GM21515 (cell line): ENCODE results near the gene CPNE2.
"Not testable (repeated sequence)": the region's sequence is repeated elsewhere in the genome, so short reads cannot be mapped to it uniquely, and the experiment has no call there.

ENCODE experiments used
- ATAC-seq: cut with Tn5 transposase; IDR thresholded peaks from one replicate; pipeline ENCODE4 v1.9.1; 2021; ENCODE audit not compliant: unreplicated experiment

CPNE2 gene

DNA sequence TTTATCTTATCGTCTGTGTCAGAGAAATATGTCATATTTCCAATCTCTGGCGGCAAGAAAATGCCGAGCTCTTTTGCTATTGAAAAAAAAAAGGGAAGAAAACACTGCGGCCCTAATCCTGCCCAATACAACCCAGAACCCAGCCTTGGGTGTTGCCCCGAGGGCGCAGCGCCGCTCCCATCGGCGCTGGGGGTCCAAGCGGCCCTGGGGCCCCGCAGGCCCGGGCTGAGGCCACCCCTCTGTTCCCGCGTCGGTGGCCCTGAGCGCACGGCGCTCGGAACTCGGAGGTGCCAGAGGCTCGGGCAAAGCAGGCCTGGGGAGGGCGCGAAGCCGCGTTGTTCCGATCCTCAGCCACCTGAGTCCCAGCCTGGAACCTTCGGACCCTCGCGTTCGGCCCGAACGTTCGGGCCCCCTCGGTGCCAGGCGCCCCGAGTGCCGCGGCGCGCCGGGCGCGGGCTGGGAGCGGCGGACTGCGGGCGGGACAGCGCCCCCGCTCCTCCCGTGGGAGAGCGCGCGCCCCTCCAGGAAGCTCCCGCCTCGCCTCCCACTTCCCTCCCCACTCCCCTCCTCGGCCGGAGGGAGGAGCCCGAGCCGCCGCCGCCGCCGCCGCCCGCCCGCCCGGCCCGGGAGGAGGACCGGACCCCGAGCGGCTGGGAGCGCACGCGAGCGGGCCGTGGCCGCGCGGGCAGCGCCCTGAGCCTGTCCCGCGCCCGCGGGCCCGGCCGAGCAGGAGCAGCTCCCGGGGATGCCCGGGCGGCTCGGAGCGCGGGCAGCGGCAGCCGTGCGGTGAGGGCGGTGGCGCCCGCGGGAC, at the start of gene CPNE2:
Gene CPNE2 (plus strand): TSS at position 609 of the 811 bp plus-strand sequence. CDS start 18,160 bp downstream, outside the sequence.
- no peak for ATAC-seq

DNA sequence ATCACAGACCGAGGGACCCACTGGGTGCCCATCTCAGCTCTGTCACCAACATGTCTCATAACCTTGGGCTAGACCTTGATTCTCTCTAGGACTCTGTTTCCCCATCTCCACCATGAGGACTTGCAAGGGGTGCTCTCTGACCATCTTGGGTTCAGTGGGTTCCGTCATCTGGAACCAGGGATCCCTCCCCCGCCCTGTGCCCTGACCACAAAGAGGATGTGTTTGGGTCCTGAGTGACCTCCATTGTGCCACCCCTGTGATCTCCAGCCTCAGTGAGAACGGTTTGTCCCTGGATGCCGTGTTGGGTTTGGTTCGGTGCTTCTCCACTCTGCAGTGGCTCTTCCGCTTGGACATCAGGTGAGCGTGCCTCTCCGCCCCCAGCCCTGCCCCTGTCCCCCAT, 49.1 kb upstream of the CPNE2 start:
- no peak for ATAC-seq

DNA sequence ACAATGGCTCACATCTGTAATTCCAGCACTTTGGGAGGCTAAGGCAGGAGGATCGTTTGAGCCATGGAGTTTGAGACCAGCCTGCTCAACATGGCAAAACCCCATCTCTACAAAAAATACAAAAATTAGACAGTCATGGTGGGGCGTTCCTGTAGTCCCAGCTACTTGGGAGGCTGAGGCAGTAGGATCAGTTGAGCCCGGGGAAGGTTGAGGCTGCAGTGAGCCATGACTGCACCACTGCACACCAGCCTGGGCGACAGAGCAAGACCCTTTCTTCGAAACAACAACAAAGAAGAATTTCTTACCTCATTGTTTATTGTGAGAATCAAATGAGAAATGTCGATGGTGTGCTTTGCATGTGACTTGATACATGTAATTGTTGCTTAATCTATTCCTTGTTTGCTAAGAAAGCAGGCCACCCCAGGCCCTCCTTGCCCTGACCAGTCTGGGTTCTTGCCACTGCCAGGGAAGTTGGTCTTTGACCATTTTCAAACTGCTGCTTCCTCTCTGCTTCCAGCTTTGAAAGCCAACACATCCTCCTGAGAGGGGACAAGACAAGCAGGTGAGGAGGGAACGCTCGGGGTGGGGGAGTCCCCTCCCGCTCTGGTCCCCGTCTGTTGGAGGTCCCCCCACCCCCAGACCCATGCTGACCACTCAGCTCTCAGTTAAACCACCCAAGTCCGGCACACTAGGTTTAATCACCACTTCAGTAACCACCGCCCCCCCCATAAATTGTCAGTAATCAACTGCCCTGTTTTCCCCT, 47.3 kb upstream of the CPNE2 start:
- ATAC-seq: no peak

DNA sequence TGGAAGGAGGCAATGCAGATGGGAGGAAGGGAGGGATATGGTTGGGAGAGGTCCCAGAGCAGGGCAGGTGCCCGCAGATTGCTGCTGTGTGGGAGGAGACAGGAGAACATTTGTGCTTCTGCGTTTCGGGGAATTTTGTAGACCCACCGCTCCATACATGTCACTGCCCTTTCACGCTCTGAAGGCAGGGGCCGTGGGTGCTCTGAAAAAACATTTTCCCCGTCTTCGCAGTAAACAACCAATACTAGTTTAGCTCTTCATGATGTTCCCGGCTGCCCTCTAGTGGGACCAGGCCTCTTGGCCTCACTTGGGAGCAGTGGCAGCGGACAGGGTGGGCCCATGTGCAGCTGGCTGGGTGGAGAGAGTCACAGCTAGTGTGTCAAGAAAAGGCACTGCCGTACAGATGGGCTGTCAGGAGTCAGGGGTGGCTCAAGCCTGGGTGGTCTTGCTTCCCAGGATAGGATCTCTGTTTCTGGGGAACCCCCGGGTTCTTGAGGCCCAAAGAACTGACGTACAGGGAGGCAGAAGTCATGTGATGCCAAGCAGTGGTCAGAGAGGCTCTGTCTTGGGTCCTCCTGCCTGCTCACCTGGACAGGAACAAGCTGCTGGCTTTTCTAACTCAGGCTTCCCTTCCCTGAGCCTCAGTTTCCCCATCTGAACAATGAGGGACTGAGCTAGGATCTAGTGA, 46.5 kb upstream of the CPNE2 start:
- no peak for ATAC-seq

DNA sequence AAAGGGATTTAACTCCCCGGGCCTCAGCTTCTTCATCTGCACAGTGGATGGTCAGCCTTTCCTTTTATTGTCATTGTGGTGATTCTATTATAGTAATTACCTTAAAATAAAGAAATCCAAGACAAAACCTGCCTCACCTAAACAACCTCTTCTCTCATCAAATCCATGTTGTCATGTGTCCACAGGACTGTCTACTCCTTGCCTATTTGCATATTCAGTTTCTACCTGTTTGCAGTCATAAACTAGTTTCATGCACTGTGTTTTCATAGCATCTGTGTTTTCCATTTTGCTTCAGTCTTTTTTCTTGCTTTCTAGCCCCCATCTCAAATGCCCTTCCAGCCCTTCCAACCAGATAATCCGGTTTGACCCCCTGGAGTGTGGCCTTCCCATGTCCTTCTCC, 44.3 kb upstream of the CPNE2 start:
- ATAC-seq: no peak

DNA sequence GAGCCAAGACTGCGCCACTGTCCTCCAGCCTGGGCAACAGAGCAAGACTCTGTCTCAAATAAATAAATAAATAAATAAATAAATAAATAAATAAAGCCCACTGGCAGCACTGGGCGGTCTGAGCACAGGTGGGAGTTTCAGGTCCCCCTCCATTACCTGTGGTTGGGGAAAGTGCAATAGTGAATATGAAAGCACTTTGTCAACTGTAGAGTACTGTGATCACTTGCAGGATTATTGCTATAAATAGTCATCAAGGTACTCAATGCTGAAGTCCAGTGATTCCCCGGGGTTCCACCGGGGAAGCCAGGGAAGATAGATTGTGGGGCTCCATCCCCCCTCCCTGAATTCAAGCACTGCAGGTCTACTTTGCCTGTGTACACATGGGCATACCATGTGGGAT, 42.7 kb upstream of the CPNE2 start:
- ATAC-seq: peak; percentile 49

DNA sequence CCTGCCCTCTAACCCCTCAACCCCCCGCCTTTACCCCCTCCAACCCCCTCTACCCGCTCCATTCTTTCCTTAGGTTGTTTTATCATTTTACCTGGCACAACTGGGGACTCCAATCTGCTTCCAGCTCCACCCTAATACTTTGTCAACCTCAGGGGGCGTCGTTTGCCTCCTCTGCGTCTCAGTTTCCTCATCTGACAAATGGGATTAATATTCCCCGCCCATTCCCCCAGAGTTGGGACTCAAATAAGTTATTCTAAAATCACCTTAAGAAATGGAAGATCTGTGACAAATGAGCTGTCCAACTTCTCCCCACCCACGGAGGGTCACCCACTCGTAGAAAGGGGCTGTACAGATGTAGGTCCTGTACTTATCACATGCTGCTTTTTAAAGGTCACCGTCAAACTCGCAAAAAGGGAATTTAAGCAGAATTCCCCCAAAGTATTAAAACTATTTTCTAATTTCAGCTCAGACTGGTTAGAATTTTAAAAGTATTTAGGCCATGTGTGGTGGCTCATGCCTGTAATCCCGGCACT, 40.6 kb upstream of the CPNE2 start:
- ATAC-seq: no peak

DNA sequence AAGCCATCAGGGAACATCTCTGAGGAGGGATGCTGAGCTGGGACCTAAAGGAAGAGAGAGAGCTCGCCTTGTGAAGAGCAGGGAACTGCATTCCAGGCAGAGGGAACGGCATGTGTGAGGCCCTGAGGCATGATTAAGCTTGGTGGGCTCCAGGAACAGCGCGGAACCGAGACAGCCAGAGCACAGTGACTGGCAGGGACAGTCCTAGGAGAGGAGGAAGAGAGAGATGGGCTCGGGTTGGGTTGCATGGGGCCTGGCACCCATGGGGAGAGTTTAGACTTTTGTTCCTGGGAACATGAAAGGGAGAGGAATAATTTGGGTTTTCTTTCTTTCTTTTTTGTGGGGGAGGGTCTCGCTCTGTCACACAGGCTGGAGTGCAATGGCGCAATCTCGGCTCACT, 39.2 kb upstream of the CPNE2 start:
- ATAC-seq: no peak

DNA sequence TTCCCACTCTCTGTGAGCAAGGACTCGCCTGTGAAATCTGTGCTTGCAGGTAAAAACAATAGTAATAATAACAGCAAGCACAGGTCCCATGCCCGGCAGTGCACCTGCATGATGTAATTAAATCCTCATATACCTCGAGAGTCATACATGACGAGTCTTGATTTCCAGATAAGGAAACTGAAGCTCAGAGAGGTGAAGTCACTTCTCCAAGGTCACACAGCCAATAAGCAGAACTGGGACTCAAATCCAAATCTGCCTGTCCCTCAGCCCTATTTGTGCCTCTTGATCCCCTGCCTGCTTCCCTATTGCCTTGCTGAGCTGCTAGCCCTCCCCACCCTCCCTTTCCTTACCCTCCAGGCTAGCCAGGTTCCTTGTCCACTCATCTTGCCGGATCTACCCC, 38.0 kb upstream of the CPNE2 start:
- ATAC-seq: no peak

DNA sequence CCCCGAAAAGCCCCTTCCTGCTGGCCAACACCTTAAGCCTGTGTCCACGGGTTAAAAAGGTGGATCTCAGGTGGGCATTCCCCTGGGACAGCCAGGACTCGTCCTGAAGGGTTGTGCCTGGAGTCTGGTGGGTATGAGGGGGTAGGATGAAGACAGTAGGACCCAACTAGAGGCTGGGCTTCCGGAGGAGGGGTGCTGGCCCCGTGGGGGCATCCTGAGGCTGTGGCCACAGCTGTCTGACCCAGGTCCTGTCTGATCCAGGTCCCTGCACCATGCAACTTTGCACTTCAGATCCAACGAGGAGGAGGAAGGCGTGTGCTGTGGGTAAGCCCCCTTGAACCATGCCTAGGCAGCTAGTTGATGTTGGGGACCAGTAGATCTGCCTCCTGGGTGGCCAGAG, 37.6 kb upstream of the CPNE2 start:
- ATAC-seq: no peak

DNA sequence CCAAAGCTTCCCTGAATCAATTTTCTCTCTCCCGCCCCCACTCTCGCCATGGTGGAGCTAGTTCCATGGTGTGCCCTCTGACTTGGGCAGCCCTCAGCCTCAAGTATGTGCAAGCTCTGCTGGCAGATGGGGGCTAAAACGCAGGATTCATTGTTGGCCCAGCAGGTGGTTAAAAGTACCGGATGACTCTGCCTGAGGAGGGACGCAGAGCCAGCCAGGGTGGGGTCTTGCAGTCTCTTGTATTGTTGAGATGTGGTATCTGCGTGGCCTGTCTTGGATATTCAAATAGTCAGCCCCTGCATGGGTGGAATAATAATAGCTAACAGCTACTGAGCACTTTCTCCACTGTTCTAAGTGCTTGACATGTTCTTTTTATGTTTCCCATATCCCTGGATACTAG, 36.7 kb upstream of the CPNE2 start:
- no peak for ATAC-seq

DNA sequence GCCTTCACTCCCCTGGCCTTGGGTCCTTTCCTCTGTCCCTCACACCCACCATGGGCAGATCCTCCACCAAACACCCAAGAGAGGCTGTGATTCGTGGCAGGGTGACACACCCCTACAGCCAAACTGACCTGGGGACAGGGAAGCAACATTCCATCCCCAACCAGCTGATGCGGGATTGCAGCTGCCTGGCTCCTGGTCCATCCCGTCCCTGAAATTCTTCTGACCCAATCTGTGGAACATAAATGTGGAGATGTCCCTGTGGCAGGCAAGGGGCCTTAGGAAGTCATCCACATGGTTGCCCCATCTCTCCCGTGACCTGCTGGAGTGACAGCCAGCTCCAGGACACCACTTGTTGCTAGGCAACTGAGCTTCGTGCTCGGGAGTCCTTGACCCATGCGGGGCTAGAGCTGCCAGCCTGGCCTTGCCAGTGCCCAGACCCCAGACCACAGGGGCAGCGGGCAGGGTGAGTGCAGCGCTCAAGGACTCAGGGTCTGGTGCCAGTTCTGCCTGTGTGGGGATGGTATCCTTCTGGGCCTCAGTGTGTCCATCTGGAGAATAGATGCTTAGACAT, 34.0 kb upstream of the CPNE2 start:
- ATAC-seq: no peak

DNA sequence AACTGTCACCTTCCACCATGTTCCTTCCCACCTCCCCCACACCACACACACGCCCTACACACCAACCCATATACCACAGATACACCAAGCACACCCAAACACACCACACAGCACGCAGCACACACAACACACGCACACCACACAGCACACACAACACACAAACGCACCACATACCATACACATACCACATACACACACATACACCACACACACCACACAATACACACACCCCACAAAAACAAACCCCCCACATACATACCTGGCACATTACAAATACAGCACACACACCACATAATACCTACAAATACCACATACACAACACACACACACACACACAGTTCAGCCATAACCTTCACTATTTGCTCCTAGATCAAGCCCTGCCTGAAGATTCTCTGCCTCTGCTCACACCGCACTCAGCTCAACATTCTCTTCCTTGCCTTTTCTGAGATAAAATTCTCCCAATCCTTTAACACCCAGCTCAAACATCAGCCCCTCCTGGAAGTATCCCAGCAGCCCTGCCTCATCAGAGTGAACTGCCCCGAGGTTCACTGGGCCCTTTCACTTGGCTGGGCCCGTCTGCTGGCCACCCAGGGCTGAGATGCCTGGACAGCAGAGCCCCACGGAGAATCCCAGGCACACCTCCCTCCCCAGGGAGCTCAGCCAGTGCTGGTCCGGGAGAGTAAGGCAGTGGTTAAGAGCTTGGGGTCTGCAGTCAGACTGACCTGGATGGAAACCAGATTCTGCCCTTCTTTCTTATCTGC, 31.9 kb upstream of the CPNE2 start:
- ATAC-seq: no peak

DNA sequence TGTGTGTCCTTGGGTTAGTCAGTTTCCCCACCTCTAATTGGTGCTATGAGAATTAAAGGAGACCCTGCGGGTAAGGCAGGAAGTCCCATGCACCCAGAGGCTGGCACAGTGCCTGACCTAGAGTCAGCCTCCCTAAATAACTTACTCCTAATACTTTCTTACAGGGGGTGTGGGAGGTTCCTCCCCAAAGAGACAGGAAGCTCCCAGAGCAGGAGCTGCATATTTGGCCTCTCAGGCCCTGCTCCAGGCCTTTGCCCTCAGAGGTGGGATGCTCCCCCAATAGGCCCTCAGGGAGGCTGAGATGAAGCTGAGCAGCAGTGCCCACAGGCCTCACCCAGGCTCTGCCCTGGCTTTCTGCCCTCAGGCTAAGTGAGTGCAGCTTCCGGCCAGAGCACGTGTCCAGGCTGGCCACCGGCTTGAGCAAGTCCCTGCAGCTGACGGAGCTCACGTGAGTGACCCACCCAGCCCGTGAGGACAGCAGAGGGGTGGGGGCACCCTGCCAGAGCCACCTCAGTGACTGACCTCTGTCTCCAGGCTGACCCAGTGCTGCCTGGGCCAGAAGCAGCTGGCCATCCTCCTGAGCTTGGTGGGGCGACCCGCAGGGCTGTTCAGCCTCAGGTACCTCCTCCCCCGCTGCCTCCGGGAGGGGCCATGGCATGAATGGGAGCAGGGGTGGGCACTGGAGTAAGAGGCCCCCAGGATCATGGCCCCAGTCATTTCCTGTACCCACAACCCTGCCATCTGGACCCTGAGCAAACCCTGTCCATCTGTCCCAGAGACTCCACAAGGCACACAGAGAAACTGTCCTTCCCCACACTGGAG, 31.1 kb upstream of the CPNE2 start:
- ATAC-seq: no peak

DNA sequence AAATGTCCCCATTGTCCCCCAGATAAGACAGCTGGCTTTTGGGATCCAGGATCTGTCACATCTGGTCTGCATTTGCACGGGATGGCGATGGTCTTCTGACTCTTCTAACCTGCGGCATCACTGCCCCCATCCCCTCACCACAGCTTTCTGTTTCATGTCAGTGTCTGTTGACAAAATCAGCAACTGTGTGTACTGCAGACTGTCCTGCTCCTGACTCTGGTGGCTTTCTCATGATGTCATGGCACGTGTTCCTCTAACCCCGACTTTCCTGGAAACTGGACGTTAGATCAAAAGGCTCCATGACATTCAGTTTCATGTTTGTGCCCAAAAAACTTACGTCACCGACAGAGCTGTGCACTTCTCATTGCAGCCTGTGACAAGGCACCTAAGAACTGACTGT, 30.1 kb upstream of the CPNE2 start:
- no peak for ATAC-seq

DNA sequence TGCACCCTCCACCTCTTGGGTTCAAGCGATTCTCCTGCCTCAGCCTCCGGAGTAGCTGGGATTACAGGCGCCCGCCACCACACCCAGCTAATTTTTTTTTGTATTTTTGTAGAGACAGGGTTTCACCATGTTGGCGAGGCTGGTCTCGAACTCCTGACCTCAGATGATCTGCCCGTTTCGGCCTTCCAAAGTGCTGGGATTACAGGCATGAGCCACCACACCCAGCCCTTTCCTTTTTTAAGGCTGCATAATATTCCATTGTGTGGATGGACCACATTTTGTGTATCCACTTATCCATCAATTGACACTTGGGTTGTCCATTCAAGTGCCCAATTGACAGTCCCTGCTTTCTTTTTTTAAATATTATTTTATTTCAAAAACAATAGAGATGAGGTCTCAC, 29.2 kb upstream of the CPNE2 start:
- not testable (repeated sequence) for ATAC-seq

DNA sequence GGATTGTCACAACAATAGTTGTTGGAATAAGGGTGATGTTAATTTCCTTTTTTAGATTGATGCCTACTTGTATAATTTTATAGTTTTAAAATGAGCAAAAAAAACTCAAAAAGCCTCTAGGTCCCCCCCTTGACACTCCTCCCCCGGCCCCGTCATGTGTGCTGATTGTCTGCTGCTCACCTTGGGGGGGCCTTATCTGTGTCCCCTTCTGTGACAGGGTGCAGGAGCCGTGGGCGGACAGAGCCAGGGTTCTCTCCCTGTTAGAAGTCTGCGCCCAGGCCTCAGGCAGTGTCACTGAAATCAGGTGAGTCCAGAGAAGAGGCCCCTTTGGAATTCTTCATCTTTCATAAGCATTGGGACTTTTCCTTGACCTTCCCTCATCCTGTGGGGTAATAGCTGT, 27.4 kb upstream of the CPNE2 start:
- ATAC-seq: no peak

DNA sequence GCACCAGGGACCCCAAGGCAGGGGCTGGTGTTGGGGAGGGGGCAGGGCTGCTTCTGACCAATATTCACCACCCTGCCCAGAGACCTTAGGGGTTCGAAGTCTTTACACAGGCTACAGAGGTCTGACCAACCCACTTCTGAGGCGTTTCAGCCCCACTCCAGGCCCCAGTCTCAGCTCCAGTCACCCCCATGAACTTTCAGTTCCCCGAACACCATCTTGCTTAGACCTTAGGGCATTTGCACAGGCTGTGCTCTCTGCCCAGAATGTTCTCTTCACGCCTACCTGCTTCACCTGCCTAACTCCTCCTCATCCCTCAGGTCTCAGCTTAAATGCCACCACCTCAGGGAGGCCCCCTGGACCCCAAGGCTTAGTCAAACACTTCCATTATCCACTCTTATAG, 25.8 kb upstream of the CPNE2 start:
- ATAC-seq: no peak

DNA sequence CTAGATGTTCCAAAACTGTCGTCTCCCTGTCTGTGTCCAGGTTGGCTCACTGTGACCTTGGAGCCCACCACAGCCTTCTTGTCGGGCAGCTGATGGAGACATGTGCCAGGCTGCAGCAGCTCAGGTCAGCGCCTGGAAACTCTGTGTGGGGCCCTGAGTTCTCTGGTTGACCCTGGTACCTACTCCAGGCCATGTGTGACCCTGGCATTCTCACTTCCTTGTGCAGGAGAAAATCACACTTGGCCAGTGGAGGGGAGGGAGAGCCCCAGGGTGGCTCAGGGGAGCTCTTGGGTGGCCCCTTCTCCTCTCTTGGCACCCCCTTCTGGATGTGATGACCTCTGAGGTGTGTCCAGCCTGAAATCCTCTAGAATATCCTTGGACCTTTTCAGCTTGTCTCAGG, 25.0 kb upstream of the CPNE2 start:
- no peak for ATAC-seq

DNA sequence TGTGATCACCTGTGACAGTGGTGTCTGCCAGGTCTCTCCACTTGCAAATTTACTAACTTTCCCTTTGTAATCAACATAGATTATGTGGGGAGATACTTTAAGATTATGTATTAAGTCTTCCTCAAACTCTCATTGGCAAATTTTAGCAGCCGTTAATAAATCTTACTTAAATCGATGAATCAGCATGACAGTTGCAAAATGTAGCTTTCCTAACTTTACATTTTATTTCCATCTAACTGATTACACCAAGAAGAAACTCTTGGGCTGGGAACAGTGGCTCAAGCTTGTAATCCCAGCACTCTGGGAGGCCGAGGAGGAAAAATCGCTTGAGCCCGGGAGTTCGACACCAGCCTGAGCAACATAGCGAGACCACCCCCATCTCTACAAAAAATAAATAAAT, 23.3 kb upstream of the CPNE2 start:
- no peak for ATAC-seq
